MCF 10A (cell line): ENCODE measurements around the gene USP6NL. TPM values are rescaled to one million over a fixed set of nuclear protein-coding genes. Genes with fewer than 3 reads are reported as not detected.
"Not testable (repeated sequence)": the region's sequence is repeated elsewhere in the genome, so short reads cannot be mapped to it uniquely, and the experiment has no call there.

Source experiments
- BruUV-seq: library from RNA; stranded (reverse); fragments of 400-500 nt; replicated peaks from 2 replicates; lab custom pipeline; 2021; lab: Mats Ljungman, UMichigan
- CTCF ChIA-PET: fragments of 300-600 bp; sonication (Branson Sonifier 250); formaldehyde crosslinking; extraction: SDS; loops from one replicate; lab custom pipeline; 2021; ENCODE audit warnings: antibody characterized with exemption, inconsistent platforms; lab: Yijun Ruan, JAX
- POLR2A ChIA-PET: fragments of 300-600, 350-650 bp; sonication (Branson Sonifier 250); formaldehyde crosslinking; extraction: SDS; loops from one replicate; lab custom pipeline; 2020; ENCODE audit warnings: antibody characterized with exemption, inconsistent platforms; lab: Yijun Ruan, JAX
- DNase-seq: peaks from one replicate; pipeline ENCODE4 v3.0.0-alpha.2; 2018; ENCODE audit not compliant: unreplicated experiment
- H3K27ac Mint-ChIP-seq: one replicate; pipeline ENCODE4 v1.8.0; 2022; ENCODE audit warnings: mild to moderate bottlenecking, low read depth, mixed read lengths; ENCODE audit not compliant: unreplicated experiment
- H3K27me3 Mint-ChIP-seq: one replicate; pipeline ENCODE4 v1.8.0; 2022; ENCODE audit warnings: mixed read lengths; ENCODE audit not compliant: insufficient read depth, unreplicated experiment
- H3K36me3 Mint-ChIP-seq: one replicate; pipeline ENCODE4 v1.8.0; 2022; ENCODE audit warnings: mild to moderate bottlenecking, moderate library complexity, mixed read lengths; ENCODE audit not compliant: insufficient read depth, unreplicated experiment
- H3K4me1 Mint-ChIP-seq: one replicate; pipeline ENCODE4 v1.8.0; 2022; ENCODE audit warnings: mixed read lengths; ENCODE audit not compliant: insufficient read depth, unreplicated experiment
- H3K4me3 Mint-ChIP-seq: one replicate; pipeline ENCODE4 v1.8.0; 2022; ENCODE audit warnings: mild to moderate bottlenecking, moderate library complexity, mixed read lengths; ENCODE audit not compliant: unreplicated experiment
- H3K9me3 Mint-ChIP-seq: one replicate; pipeline ENCODE4 v1.8.0; 2022; ENCODE audit warnings: mixed read lengths; ENCODE audit not compliant: unreplicated experiment
- intact Hi-C: fragments of 100-400 bp; cut with micrococcal nuclease; formaldehyde crosslinking; loops from 2 replicates; pipeline ENCODE4 v1.14.1; 2022
- total RNA-seq: library from RNA; stranded (reverse); gene quantifications from 2 replicates; pipeline ENCODE4 v1.2.3, GENCODE V29; 2022
- TF ChIP-seq, protein P1 (sequence below): fragments of 200-600 bp; IDR thresholded peaks from one replicate; pipeline ENCODE4 v1.8.0; 2022; ENCODE audit warnings: antibody characterized with exemption, mild to moderate bottlenecking; ENCODE audit not compliant: unreplicated experiment

USP6NL gene
- total RNA-seq, 1 experiment from 2014 or later: 19.2 TPM

DNA sequence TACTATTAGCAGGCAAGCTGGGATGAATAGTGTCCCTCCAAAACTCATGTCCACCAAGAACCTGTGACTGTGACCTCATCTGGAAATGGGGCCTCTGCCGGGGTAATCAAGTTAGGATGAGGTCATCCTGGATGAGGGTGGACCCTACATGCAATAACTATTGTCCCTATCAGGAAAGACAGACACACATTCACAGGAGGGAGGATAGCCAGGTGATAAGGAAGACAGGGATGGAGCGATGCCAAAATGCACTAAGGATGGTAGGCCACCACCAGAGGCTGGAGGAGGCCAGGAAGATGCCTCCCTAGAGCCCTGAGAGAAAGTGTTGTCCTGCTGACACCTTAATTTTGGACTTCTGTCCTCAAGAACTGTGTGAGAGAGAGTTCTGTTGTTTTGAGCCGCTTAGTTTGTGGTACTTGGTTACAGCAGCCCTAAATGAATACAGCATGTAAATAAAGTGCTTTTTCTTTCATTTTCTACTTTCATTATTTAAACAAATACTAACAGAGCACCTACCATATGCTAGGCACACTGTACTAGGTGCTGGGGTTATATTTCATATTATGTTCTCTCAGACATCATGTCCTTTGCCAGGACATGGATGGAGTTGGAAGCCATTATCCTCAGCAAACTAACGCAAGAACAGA, 111.9 kb downstream of the USP6NL start:
- ChIA-PET POLR2A (no interaction called here), CTCF (interaction anchor here (1.0 kb wide), 1 partner anchor 284 kb away, joined by 3 read pairs; no protein-coding TSS in a partner anchor)
- BruUV-seq: no TSS peak
- no peak for DNase-seq
- H3K9me3 Mint-ChIP-seq: no peaks in the 10 kb centered on the region
- H3K36me3 Mint-ChIP-seq: peaks cover 5% of the 10 kb centered on the region
- no peak overlapping the region for H3K27ac Mint-ChIP-seq
- H3K27me3 Mint-ChIP-seq: no peaks in the 10 kb centered on the region
- intact Hi-C loops: no loop called here
- TF ChIP-seq, protein P1, sequence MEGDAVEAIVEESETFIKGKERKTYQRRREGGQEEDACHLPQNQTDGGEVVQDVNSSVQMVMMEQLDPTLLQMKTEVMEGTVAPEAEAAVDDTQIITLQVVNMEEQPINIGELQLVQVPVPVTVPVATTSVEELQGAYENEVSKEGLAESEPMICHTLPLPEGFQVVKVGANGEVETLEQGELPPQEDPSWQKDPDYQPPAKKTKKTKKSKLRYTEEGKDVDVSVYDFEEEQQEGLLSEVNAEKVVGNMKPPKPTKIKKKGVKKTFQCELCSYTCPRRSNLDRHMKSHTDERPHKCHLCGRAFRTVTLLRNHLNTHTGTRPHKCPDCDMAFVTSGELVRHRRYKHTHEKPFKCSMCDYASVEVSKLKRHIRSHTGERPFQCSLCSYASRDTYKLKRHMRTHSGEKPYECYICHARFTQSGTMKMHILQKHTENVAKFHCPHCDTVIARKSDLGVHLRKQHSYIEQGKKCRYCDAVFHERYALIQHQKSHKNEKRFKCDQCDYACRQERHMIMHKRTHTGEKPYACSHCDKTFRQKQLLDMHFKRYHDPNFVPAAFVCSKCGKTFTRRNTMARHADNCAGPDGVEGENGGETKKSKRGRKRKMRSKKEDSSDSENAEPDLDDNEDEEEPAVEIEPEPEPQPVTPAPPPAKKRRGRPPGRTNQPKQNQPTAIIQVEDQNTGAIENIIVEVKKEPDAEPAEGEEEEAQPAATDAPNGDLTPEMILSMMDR: no peak
- no peaks in the 10 kb centered on the region for H3K4me1 Mint-ChIP-seq
- H3K4me3 Mint-ChIP-seq: no peak overlapping the region

DNA sequence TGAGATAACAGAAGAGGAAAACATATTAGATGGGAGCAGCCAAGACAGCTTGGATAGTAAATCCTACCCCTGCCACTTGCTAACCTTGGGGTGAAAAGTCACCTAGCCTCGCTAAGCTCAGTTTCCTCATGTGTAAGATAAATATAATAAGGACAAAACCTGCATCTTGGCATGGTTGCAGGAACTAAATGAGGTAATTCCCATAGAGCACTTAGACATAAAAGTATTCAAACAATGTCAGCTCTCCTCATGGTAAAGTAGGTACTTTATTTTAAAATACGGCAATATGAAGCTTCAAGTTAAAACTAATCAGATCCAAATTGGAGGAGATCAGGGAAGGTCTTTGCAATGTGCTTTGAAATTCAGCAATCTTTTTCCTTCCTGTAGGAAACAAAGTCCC, 113.1 kb downstream of the USP6NL start:
- Mint-ChIP-seq H3K27ac (no peak overlapping the region), H3K27me3 (no peaks in the 10 kb centered on the region), H3K36me3 (peaks cover 8% of the 10 kb centered on the region), H3K4me1 (no peaks in the 10 kb centered on the region), H3K9me3 (no peaks in the 10 kb centered on the region), H3K4me3 (no peak overlapping the region)
- POLR2A ChIA-PET: no interaction called here
- intact Hi-C loops: no loop called here
- CTCF ChIA-PET: interaction anchor here (1.0 to 1.7 kb wide), 2 partner anchors 13 to 285 kb away, joined by 3 read pairs; no protein-coding TSS in a partner anchor
- no peak for DNase-seq
- no TSS peak for BruUV-seq
- TF ChIP-seq, protein P1: no peak

DNA sequence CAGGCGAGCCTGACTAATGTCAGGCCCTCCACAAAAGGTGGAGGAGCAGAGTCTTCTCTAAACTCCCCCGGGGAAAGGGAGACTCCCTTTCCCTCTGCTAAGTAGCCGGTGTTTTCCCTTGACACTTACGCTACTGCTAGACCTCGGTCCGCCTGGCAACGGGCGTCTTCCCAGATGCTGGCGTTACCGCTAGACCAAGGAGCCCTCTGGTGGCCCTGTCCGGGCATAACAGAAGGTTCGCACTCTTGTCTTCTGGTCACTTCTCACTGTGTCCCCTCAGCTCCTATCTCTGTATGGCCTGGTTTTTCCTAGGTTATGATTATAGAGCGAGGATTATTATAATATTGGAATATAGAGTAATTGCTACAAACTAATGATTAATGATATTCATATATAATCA, 116.5 kb downstream of the USP6NL start:
- H3K4me3 Mint-ChIP-seq, intact Hi-C loops, H3K27ac Mint-ChIP-seq, DNase-seq, H3K9me3 Mint-ChIP-seq, BruUV-seq, H3K4me1 Mint-ChIP-seq, H3K27me3 Mint-ChIP-seq: not testable (repeated sequence)
- peaks cover 12% of the 10 kb centered on the region for H3K36me3 Mint-ChIP-seq
- ChIA-PET CTCF (interaction anchor here (0.6 kb wide), 1 partner anchor 8 kb away, joined by 5 read pairs; no protein-coding TSS in a partner anchor), POLR2A (interaction anchor here (1.2 to 1.3 kb wide), 2 partner anchors 10 to 11 kb away, joined by 3 read pairs; no protein-coding TSS in a partner anchor)
- TF ChIP-seq, protein P1: peak; percentile 12

DNA sequence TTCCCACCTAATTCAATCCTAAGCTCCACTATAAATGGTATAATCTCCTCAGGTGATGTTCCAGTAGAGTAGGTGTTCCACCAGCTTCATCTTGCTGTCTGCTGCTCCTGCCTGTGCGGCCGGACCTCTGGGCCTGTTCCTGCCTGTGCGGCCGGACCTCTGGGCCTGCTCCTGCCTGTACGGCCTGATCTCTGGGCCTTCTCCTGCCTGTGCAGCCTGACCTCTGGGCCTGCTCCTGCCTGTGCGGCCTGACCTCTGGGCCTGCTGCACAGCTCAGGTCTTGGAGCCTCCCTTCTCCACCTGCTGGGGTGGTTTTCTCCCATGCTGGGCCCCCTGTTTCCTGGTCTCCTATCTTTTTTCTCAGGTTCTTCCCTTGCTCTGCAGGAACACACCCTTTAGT, 117.8 kb downstream of the USP6NL start:
- Mint-ChIP-seq H3K4me1 (no peaks in the 10 kb centered on the region), H3K9me3 (no peaks in the 10 kb centered on the region), H3K4me3 (no peak overlapping the region), H3K36me3 (peaks cover 12% of the 10 kb centered on the region), H3K27me3 (no peaks in the 10 kb centered on the region), H3K27ac (no peak overlapping the region)
- no TSS peak for BruUV-seq
- TF ChIP-seq, protein P1: no peak
- CTCF ChIA-PET: interaction anchor here (0.5 to 1.4 kb wide), 3 partner anchors 72 to 182 kb away, joined by 3 to 4 read pairs (median 3); no protein-coding TSS in a partner anchor
- no peak for DNase-seq
- POLR2A ChIA-PET: interaction anchor here (0.6 to 1.2 kb wide), 4 partner anchors 8 to 388 kb away, joined by 3 to 4 read pairs (median 3); no protein-coding TSS in a partner anchor
- intact Hi-C loops: no loop called here
